ENCODE measurements around the gene MYOZ1. TPM values are rescaled to one million over a fixed set of nuclear protein-coding genes. Genes with fewer than 3 reads are reported as not detected.

The MYOZ1 gene
- polyA plus RNA-seq, 1 donor from 2014 or later = not detected

DNA sequence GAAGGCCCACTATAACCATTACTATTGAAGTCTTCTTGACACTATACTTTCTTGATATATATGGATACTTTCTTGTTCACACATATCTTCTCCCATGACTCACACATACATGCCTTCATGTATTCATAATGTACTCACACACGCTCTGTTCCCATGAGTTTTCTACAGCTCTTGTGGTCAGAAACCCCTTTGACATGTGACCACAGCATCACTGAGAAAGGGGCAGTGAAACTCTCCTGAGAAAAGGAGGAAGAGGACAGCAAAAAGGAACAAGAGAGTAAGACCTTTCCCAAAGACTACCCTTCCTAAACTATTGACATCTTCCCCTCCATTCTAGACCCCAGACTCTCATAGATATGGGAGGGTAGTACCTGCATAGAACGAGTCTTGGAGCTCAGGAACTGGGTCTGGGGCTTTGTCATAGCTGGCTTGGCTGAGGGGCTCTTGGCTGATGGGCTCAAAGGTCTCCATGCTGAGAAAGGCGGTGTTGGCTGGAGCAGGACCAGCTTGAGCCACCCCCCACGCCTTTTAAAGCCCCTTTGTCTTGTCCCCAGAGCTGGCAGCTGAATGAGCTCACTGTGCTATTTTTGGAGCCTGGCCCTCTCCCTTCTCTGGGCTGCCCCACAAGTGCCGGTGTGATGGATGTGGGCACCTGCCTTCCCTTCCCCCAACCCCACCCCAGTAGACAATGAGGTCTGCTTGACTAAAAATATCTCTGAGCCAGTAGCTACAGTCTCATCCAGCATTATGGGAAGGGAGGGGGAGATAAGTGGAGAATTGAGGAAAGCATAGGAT is 9.5 kb upstream of the MYOZ1 start:
- peaks cover 5 to 11% (median 6%) of the 10 kb centered on the region in 3 donors for H3K4me1 Mint-ChIP-seq
- H3K36me3 Mint-ChIP-seq = no peaks in the 10 kb centered on the region
- no peaks in the 10 kb centered on the region for H3K9me3 Mint-ChIP-seq
- H3K27me3 Mint-ChIP-seq = peaks cover 2% of the 10 kb centered on the region
- no peak overlapping the region for H3K27ac Mint-ChIP-seq
- H3K4me3 Mint-ChIP-seq = no peak overlapping the region

DNA sequence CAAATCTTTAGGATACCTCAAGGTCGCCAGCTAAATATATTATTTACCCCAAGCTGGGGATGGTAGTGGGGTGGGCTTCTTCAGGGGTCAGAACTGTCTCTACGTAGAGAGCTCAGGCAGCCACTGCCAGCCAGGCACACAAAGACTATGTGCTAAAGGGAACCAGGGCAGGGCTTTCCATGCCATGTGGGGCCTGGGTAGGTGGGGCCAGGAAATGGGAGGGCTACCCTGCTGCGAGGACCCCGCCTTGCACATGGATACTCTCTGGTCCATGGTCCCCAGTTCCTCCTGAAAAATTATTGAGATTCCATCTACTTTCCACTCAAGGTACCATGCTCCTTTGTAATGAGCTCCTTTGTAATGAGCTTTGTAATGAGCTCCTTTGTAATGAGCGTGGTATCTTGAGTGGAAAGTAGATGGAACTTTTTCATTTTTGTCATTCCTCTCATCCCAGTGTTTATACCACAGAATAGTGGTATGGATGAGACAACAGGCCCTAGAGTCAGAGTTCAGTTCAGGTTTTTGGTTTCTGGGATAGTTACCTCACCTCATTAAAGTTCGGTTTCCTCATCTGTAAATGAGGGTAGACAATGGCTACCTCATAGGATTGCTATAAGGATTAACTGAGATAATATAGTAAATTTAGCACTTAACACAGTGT is 8.7 kb upstream of the MYOZ1 start:
- peaks cover 5 to 11% (median 6%) of the 10 kb centered on the region in 3 donors for H3K4me1 Mint-ChIP-seq
- no peaks in the 10 kb centered on the region for H3K36me3 Mint-ChIP-seq
- no peak overlapping the region for H3K4me3 Mint-ChIP-seq
- H3K27ac Mint-ChIP-seq = no peak overlapping the region
- no peaks in the 10 kb centered on the region for H3K9me3 Mint-ChIP-seq
- H3K27me3 Mint-ChIP-seq = peaks cover 2% of the 10 kb centered on the region

DNA sequence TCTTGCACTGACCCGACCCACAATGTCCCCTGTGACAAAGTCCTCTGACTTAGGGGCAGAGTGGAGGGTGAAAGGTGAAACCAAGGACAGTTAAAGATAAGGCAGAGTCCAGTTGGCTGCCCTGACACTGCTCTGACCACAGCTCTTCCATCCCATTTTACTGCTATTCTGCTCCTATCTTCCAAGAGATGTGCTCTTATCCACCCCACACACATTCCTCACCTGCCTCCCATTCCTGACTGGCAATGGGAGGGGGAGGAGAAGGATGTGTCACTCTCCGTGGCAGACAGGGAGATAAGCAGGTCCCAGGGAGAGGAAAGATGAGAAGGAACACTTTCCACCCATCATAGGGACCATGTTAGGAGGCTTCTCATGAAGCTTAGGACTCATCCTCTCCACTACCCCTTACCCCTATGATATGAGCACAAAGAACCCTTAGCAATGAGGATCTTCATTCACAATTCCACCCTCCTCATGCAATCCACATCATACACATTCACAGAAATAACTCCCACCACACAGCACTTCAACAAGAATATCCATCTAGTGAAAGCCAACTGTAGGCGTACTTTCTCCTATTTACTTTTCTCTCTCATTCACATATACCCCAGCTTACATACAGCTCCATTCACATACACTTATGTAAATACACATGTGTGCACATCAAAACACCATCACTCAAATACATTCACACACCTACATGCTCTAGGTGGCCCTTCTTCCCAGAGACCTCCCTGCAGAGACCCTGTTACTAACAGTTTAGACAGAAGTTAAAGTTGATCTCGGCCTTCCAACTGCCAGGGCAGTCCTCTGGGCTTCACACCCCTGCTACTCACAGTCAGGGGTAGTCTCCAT is 7.9 kb upstream of the MYOZ1 start:
- Mint-ChIP-seq H3K4me3 (peak overlapping the region in 3 of 4 donors; percentile 0 to 65 (median 35)), H3K27me3 (no peaks in the 10 kb centered on the region), H3K36me3 (no peaks in the 10 kb centered on the region), H3K9me3 (no peaks in the 10 kb centered on the region), H3K27ac (no peak overlapping the region), H3K4me1 (peaks cover 6 to 13% (median 6%) of the 10 kb centered on the region in 3 donors)

DNA sequence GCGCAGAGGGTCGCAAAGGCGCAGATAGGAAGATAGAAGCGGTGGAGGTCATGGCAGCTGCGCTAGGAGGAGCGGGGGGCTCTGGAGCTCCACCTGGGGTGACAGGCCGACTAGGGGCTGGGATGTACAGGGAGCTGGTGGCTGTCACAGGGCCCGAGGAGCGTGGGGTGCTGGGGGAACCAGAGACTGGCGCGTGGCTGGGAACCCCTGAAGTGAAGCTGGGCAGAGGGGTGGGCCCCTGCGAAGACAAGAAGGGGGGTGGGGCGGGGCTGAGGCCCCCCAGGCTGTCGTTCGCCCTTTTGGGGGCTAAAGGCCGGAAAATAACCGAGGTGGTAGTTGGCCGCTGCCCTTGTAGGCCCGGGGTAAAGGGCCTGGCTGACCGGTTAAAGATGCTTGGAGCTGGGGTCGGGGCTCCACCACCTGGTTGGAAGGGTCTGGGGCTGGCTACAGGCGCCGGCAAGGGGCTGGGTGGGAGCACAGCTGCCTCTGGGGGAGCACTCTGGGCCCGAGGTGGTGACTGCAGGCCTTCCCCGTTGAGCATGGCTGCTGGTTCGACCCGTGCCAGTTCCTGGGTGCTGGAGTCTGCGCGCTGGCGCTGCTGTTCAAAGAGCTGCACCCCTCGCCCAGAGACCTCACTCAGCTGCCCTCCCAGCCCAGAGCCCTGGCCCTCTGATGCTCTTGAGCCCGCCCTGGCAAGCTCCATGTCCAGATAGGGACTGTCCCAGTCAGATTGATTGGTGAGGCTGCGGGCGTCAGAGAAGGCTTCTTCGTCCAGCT is 6.8 kb upstream of the MYOZ1 start:
- H3K27ac Mint-ChIP-seq = peak overlapping the region in 1 of 3 donors; percentile 43
- no peaks in the 10 kb centered on the region for H3K36me3 Mint-ChIP-seq
- peaks cover 10 to 15% (median 10%) of the 10 kb centered on the region in 3 donors for H3K4me1 Mint-ChIP-seq
- no peaks in the 10 kb centered on the region for H3K27me3 Mint-ChIP-seq
- no peaks in the 10 kb centered on the region for H3K9me3 Mint-ChIP-seq
- H3K4me3 Mint-ChIP-seq = peak overlapping the region in 3 of 4 donors; percentile 71 to 86 (median 83)

DNA sequence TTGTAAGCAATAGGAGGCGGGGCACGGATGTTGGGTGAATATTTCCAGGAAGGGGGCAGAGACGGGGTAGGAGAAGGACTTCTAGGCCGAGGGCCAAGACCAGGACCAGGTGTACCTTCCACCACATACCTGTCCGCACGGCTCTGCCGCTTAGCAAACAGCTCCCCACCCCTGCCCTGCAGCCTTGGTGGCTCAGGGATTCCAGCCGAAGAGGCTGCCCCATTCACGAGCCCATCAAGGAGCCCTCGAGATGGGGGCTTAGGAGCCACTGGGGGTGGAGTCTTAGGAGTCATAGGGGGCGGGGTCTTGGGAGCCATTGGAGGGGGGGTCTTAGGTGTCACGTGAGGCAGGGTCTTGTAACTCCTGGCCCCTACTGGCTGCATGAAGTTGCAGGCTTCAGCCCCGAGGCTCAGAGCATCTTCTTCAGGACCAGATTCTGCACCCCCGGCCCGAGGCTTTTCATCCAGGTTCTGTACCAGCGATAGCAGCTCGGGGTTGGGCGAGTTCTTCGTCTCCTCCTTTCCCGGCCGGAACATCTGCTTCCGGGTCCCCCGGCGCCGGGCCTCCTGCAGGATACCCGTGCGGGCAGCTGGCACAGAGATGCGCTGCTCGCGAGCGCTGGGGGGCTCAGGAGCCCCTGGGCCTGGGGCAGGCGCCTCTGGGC is 6.1 kb upstream of the MYOZ1 start:
- no peaks in the 10 kb centered on the region for H3K9me3 Mint-ChIP-seq
- H3K36me3 Mint-ChIP-seq = no peaks in the 10 kb centered on the region
- H3K27me3 Mint-ChIP-seq = peaks cover under 1% of the 10 kb centered on the region
- peak overlapping the region in 1 of 3 donors; percentile 43 for H3K27ac Mint-ChIP-seq
- peak overlapping the region in 3 of 4 donors; percentile 71 to 86 (median 83) for H3K4me3 Mint-ChIP-seq
- H3K4me1 Mint-ChIP-seq = peaks cover 10 to 15% (median 10%) of the 10 kb centered on the region in 3 donors

DNA sequence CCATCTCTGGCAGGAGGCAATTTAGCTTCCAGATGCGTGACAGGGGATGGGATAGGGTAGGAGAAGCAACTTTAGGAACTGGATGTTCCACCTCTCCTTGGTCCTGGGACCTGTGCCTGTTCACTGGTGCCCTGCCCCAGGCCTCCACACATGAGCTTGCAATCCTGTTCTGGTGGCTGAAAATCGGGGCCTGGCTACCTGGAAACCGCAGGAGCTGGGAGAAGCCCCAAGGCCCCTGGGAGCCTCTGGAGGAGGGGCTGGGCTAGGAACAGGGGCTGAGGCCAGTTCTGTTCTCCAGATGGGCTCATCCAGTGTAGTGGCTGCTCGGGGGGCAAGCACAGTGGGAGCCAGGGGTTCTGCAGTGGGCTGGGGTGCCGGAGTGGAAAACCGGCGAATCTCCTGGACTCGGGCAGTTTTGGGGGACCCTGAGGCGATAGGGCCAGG is 5.3 kb upstream of the MYOZ1 start:
- peaks cover 10 to 15% (median 10%) of the 10 kb centered on the region in 3 donors for H3K4me1 Mint-ChIP-seq
- H3K36me3 Mint-ChIP-seq = no peaks in the 10 kb centered on the region
- no peak overlapping the region for H3K27ac Mint-ChIP-seq
- H3K9me3 Mint-ChIP-seq = no peaks in the 10 kb centered on the region
- peak overlapping the region in 2 of 4 donors; percentile 38 to 83 for H3K4me3 Mint-ChIP-seq
- H3K27me3 Mint-ChIP-seq = peaks cover 2% of the 10 kb centered on the region

DNA sequence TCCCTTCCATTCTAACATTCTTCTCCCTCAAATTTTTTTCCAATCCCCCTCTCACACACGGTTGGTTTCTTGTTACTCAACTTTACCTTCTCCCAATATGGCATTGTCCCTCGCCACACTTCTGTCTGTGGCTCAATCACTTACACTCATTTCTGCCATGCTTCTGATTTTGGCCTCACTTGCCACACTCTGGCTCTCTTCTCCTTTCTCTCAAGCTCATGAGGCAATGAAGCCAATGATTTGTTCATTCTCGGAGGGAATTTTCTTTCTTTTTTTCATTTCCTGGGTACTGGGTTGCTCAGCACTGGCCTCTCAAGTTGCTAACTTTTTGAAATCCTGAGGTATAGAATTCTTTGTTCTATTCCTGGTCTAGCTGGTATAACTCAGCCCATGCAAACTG is 4.0 kb upstream of the MYOZ1 start:
- H3K27me3 Mint-ChIP-seq = peaks cover 2% of the 10 kb centered on the region
- H3K27ac Mint-ChIP-seq = peak overlapping the region in 1 of 3 donors; percentile 41
- peaks cover 5 to 7% (median 6%) of the 10 kb centered on the region in 3 donors for H3K4me1 Mint-ChIP-seq
- peak overlapping the region in 1 of 4 donors; percentile 30 for H3K4me3 Mint-ChIP-seq
- no peaks in the 10 kb centered on the region for H3K9me3 Mint-ChIP-seq
- no peaks in the 10 kb centered on the region for H3K36me3 Mint-ChIP-seq

DNA sequence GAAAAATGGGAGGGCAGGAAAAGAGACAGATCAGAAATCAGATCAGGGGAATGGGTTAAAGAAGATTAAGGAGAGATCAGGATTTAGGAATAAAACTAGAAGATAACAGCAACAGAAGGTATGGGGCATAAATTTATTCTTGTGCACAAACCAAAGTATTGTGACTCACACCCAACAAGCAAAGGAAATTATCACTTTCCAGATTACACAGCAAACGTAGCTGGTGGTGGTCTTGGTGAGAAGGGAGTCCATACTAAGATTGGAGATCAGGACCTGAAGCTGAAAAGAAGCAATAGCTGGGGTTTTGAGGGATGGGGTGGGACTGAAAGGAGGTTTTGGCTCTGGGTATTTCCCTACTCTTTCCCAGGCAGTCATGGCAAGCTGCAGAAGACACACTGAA is 3.5 kb upstream of the MYOZ1 start:
- Mint-ChIP-seq H3K9me3 (no peaks in the 10 kb centered on the region), H3K27me3 (peaks cover 2% of the 10 kb centered on the region), H3K4me1 (peaks cover 4 to 5% (median 4%) of the 10 kb centered on the region in 3 donors), H3K4me3 (peak overlapping the region in 1 of 4 donors; percentile 58), H3K27ac (peak overlapping the region in 1 of 3 donors; percentile 69), H3K36me3 (no peaks in the 10 kb centered on the region)

DNA sequence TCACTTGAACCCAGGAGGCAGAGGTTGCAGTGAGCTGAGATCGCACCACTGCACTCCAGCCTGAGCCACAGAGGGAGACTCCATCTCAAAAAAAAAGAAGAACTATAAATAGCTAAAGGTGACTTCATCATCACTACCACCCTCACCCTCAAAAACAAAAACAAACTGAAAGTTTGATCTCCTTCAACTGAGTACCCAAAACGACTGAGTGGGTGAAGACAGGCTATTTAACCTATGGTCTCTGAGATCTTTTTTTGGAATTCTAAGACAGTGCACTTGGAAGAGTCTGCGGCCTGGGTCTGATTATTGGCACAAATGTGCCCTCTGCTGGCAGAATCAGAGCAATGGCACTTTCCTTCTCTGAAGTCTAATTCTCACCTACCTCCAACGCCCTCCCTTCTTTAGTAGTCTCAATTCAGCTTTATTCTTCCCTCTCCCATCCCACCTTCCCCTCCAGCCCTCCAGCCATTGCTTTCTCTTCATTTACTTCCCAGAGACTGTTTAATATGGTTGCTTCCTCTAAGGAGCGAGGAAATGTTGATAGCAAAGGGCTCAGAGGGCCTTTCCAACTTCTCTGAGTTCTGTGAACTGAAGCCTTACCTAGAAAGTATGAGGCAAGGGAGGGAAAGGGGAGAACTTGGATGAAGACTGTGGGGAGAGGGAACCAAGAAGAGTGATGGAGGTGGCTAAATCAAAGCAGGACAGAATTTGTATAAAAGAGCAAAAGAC is 2.9 kb upstream of the MYOZ1 start:
- Mint-ChIP-seq H3K4me3 (peak overlapping the region; percentile 1 to 83 (median 44)), H3K9me3 (no peaks in the 10 kb centered on the region), H3K27ac (peak overlapping the region in 1 of 3 donors; percentile 69), H3K27me3 (peaks cover 2% of the 10 kb centered on the region), H3K36me3 (no peaks in the 10 kb centered on the region), H3K4me1 (peaks cover 4% of the 10 kb centered on the region in 3 donors)

DNA sequence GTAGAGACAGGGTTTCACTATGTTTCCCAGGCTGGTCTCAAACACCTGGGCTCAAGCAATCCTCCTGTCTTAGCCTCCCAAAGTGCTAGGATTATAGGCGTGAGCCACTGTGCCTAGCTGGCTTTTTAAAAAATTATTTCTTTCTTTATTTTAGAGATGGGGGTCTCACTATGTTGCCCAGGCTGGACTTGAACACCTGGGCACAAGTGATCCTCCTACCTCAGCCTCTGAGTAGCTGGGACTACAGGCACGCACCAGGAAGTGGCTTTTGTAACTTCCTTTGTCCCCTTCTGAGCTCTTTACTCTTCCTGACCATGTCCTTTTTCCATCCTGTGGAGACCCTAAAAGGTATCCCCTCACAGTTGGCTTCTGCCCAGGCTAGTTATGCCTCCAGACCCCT is 2.1 kb upstream of the MYOZ1 start:
- no peak overlapping the region for H3K4me3 Mint-ChIP-seq
- no peak overlapping the region for H3K27ac Mint-ChIP-seq
- peaks cover 4% of the 10 kb centered on the region in 3 donors for H3K4me1 Mint-ChIP-seq
- H3K27me3 Mint-ChIP-seq = peaks cover 2% of the 10 kb centered on the region
- no peaks in the 10 kb centered on the region for H3K36me3 Mint-ChIP-seq
- H3K9me3 Mint-ChIP-seq = no peaks in the 10 kb centered on the region

DNA sequence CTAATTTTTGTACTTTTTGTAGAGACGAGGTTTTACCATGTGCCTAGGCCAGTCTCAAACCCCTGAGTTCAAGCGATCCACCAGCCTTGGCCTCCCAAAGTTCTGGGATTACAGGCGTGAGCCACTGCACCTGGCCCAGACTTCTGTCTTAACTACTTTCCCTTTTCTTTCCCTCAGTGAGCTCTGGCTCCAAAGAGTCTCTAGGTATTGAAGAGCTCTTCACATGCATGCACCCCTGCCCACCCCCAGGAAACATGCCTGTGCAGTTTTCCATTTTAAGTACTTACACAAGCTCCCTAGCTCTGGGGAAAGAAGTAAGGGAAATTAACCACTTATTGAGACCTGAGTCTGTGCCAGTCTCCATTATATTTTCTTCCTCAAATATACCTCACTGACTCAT is 2.0 kb downstream of the MYOZ1 start:
- Mint-ChIP-seq H3K27me3 (peaks cover 2% of the 10 kb centered on the region), H3K36me3 (no peaks in the 10 kb centered on the region), H3K4me1 (peaks cover 3 to 4% (median 4%) of the 10 kb centered on the region in 3 donors), H3K9me3 (no peaks in the 10 kb centered on the region), H3K4me3 (no peak overlapping the region), H3K27ac (no peak overlapping the region)

DNA sequence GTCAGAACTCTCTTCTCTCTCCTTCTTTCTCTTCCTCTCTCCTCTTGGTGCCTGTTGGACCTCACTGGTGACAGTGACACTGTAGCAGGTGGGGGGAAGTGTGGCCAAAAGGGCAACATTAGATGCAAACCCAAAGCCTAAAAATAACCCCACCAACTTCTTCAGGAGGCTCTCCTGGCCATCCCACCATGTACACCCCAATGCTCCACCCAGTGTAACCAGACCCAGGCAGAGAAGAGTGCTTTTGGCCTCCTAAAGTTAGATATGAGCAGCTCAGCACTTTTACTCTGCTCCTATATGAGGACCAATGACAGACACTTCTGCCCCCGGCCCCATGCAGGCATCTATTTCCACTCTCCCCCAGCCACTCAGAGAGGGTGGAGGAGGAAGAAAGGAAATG is 5.5 kb downstream of the MYOZ1 start:
- Mint-ChIP-seq H3K27me3 (no peaks in the 10 kb centered on the region), H3K9me3 (no peaks in the 10 kb centered on the region), H3K27ac (no peak overlapping the region), H3K4me1 (no peaks in the 10 kb centered on the region), H3K4me3 (no peak overlapping the region), H3K36me3 (no peaks in the 10 kb centered on the region)

DNA sequence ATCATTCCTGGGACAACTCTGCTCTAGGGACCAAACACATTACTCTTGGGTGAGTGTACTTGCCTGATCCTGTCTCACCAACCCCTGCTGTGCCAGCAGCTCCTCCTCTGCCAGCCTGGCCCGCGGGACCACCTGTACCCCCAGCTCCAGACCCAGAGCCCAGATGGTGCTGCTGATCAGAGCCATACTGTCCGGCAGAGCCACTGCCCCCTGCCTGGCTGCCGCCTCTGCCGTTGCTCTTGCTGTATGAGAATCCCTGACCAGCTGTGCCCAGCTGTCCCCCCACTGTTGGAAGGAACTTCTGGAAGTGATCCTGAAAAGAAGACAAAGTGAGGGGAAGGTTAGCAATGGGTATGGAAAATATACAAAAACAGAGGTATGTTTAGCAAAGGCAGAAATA is 6.9 kb downstream of the MYOZ1 start:
- Mint-ChIP-seq H3K4me3 (no peak overlapping the region), H3K36me3 (no peaks in the 10 kb centered on the region), H3K27me3 (no peaks in the 10 kb centered on the region), H3K4me1 (no peaks in the 10 kb centered on the region), H3K27ac (no peak overlapping the region), H3K9me3 (no peaks in the 10 kb centered on the region)

All from IgD-negative memory B cell (primary cell).